ENCODE measurements around the gene SPECC1. TPM values are rescaled to one million over a fixed set of nuclear protein-coding genes. Genes with fewer than 3 reads are reported as not detected.

SPECC1 gene
- total and polyA plus RNA-seq, 9 of the 15 experiments (the other 6 are each of a cell fraction or from before 2014, with no cell fraction given), result 2.4 to 19.6 (median 14.7) TPM

GRCh38 chr17:20059728-20060188 lies 50.6 kb downstream of the SPECC1 start (continued):
- TF ChIP-seq ZNF318 (IDR thresholded peaks at IDR 0.05; ENCODE audit: borderline replicate concordance in 1 of 2, low read depth in 1 of 2) (0 out of 4 replicates have a peak, but pooled peaks of 1 of the 2 experiments have one; percentile 45), ZSCAN29 (IDR thresholded peaks at IDR 0.05) (no peak), WHSC1 (IDR thresholded peaks at IDR 0.05; ENCODE audit: low read length) (no peak), TGIF2 (CRISPR knock-in tag; IDR thresholded peaks at IDR 0.05) (no peak), ESRRA (IDR thresholded peaks at IDR 0.05; ENCODE audit: borderline replicate concordance, low read depth) (no peak), BACH1 (tag; IDR thresholded peaks at IDR 0.05) (peak; percentile 94), BCOR (IDR thresholded peaks at IDR 0.05) (no peak), CHCHD3 (CRISPR knock-in tag; IDR thresholded peaks at IDR 0.05) (no peak), TAF1 (IDR thresholded peaks at IDR 0.05; ENCODE audit: control insufficient read depth, extremely low read depth, insufficient read depth, low read length, severe bottlenecking) (no peak), CXXC5 (CRISPR knock-in tag; IDR thresholded peaks at IDR 0.05) (peak; percentile 33; the same call in 1 of the 2 replicates), ZC3H8 (IDR thresholded peaks at IDR 0.05) (no peak), EHMT2 (IDR thresholded peaks at IDR 0.05) (peak; percentile 76), ZNF699 (CRISPR knock-in tag; IDR thresholded peaks at IDR 0.05; ENCODE audit: insufficient replicate concordance) (no peak), ZNF668 (CRISPR knock-in tag; IDR thresholded peaks at IDR 0.05) (no peak), ZNF785 (CRISPR knock-in tag; IDR thresholded peaks at IDR 0.05) (no peak), FOXO4 (CRISPR knock-in tag; IDR thresholded peaks at IDR 0.05) (no peak), NR2C1 (IDR thresholded peaks at IDR 0.05) (no peak), NR2C1 (tag; IDR thresholded peaks at IDR 0.05) (0 out of 2 replicates have a peak, but pooled peaks have one; percentile 35), ETV6 (IDR thresholded peaks at IDR 0.05; ENCODE audit: borderline replicate concordance in 1 of 2, low read depth in 2 of 2, low read length in 1 of 2) (no peak), ETV6 (CRISPR knock-in tag; IDR thresholded peaks at IDR 0.05; ENCODE audit: borderline replicate concordance) (no peak), SMC3 (conservative IDR thresholded peaks at IDR 0.05; ENCODE audit: insufficient read depth, low read depth, low read length) (no peak)
